ENCODE measurements around the gene NCKAP5.

Gene NCKAP5

GRCh38 chr2:133495226-133495625 lies 73.0 kb downstream of the NCKAP5 start:
- Histone ChIP-seq H3K9ac (ENCODE audit: low read depth, low read length) (no peak overlapping the region), H3K27me3 (ENCODE audit: insufficient read depth, low read length) (no peaks in the 10 kb centered on the region), H3K27ac (ENCODE audit: low read depth, low read length) (no peak overlapping the region), H3K9me3 (ENCODE audit: insufficient read depth, low read depth, low read length) (no peaks in the 10 kb centered on the region), H3K4me3 (ENCODE audit: low read length) (no peak overlapping the region), H3K36me3 (ENCODE audit: insufficient read depth, low read length) (no peaks in the 10 kb centered on the region), H3K4me1 (ENCODE audit: insufficient read depth, low read length) (peaks cover 17% of the 10 kb centered on the region)
- WGBS, result 93% methylated on average over 5 of the region's 5 CpGs

- 95% methylated on average over 2 of the region's 2 CpGs for WGBS
- no peaks in the 10 kb centered on the region for H3K36me3 ChIP-seq (ENCODE audit: insufficient read depth, low read length)
- H3K4me1 ChIP-seq (ENCODE audit: insufficient read depth, low read length), result peaks cover 14% of the 10 kb centered on the region
- no peaks in the 10 kb centered on the region for H3K27me3 ChIP-seq (ENCODE audit: insufficient read depth, low read length)
- no peak overlapping the region for H3K27ac ChIP-seq (ENCODE audit: low read depth, low read length)
- no peaks in the 10 kb centered on the region for H3K9me3 ChIP-seq (ENCODE audit: insufficient read depth, low read depth, low read length)
- no peak overlapping the region for H3K9ac ChIP-seq (ENCODE audit: low read depth, low read length)
- H3K4me3 ChIP-seq (ENCODE audit: low read length), result no peak overlapping the region
Measured at GRCh38 chr2:133492719-133493380, 75.4 kb downstream of the NCKAP5 start.

GRCh38 chr2:133490411-133490980 lies 77.8 kb downstream of the NCKAP5 start:
- H3K9ac ChIP-seq (ENCODE audit: low read depth, low read length), result no peak overlapping the region
- no peak overlapping the region for H3K27ac ChIP-seq (ENCODE audit: low read depth, low read length)
- WGBS, result 94% methylated on average over 3 of the region's 3 CpGs
- H3K27me3 ChIP-seq (ENCODE audit: insufficient read depth, low read length), result no peaks in the 10 kb centered on the region
- no peak overlapping the region for H3K4me3 ChIP-seq (ENCODE audit: low read length)
- no peaks in the 10 kb centered on the region for H3K4me1 ChIP-seq (ENCODE audit: insufficient read depth, low read length)
- no peaks in the 10 kb centered on the region for H3K9me3 ChIP-seq (ENCODE audit: insufficient read depth, low read depth, low read length)
- H3K36me3 ChIP-seq (ENCODE audit: insufficient read depth, low read length), result no peaks in the 10 kb centered on the region

GRCh38 chr2:133489641-133490410 lies 78.4 kb downstream of the NCKAP5 start:
- Histone ChIP-seq H3K4me1 (ENCODE audit: insufficient read depth, low read length) (no peaks in the 10 kb centered on the region), H3K27me3 (ENCODE audit: insufficient read depth, low read length) (no peaks in the 10 kb centered on the region), H3K9me3 (ENCODE audit: insufficient read depth, low read depth, low read length) (no peaks in the 10 kb centered on the region), H3K27ac (ENCODE audit: low read depth, low read length) (no peak overlapping the region), H3K36me3 (ENCODE audit: insufficient read depth, low read length) (no peaks in the 10 kb centered on the region), H3K4me3 (ENCODE audit: low read length) (no peak overlapping the region), H3K9ac (ENCODE audit: low read depth, low read length) (no peak overlapping the region)
- WGBS, result 95% methylated on average over 4 of the region's 5 CpGs

GRCh38 chr2:133489146-133489545 lies 79.1 kb downstream of the NCKAP5 start:
- WGBS, result 100% methylated on average over 1 of the region's 1 CpG
- no peaks in the 10 kb centered on the region for H3K4me1 ChIP-seq (ENCODE audit: insufficient read depth, low read length)
- H3K4me3 ChIP-seq (ENCODE audit: low read length), result no peak overlapping the region
- no peaks in the 10 kb centered on the region for H3K9me3 ChIP-seq (ENCODE audit: insufficient read depth, low read depth, low read length)
- H3K36me3 ChIP-seq (ENCODE audit: insufficient read depth, low read length), result no peaks in the 10 kb centered on the region
- no peak overlapping the region for H3K27ac ChIP-seq (ENCODE audit: low read depth, low read length)
- no peak overlapping the region for H3K9ac ChIP-seq (ENCODE audit: low read depth, low read length)
- no peaks in the 10 kb centered on the region for H3K27me3 ChIP-seq (ENCODE audit: insufficient read depth, low read length)

GRCh38 chr2:133486771-133487191 lies 81.5 kb downstream of the NCKAP5 start:
- Histone ChIP-seq H3K4me3 (ENCODE audit: low read length) (no peak overlapping the region), H3K9ac (ENCODE audit: low read depth, low read length) (no peak overlapping the region), H3K27ac (ENCODE audit: low read depth, low read length) (no peak overlapping the region), H3K36me3 (ENCODE audit: insufficient read depth, low read length) (no peaks in the 10 kb centered on the region), H3K9me3 (ENCODE audit: insufficient read depth, low read depth, low read length) (no peaks in the 10 kb centered on the region), H3K27me3 (ENCODE audit: insufficient read depth, low read length) (no peaks in the 10 kb centered on the region), H3K4me1 (ENCODE audit: insufficient read depth, low read length) (no peaks in the 10 kb centered on the region)
- WGBS, result 95% methylated on average over 5 of the region's 5 CpGs

GRCh38 chr2:133485868-133486267 lies 82.4 kb downstream of the NCKAP5 start:
- Histone ChIP-seq H3K9ac (ENCODE audit: low read depth, low read length) (no peak overlapping the region), H3K4me1 (ENCODE audit: insufficient read depth, low read length) (no peaks in the 10 kb centered on the region), H3K36me3 (ENCODE audit: insufficient read depth, low read length) (no peaks in the 10 kb centered on the region), H3K27me3 (ENCODE audit: insufficient read depth, low read length) (no peaks in the 10 kb centered on the region), H3K9me3 (ENCODE audit: insufficient read depth, low read depth, low read length) (no peaks in the 10 kb centered on the region), H3K4me3 (ENCODE audit: low read length) (no peak overlapping the region), H3K27ac (ENCODE audit: low read depth, low read length) (no peak overlapping the region)
- WGBS, result 82% methylated on average over 3 of the region's 3 CpGs

- Histone ChIP-seq H3K4me1 (ENCODE audit: insufficient read depth, low read length) (no peaks in the 10 kb centered on the region), H3K4me3 (ENCODE audit: low read length) (no peak overlapping the region), H3K9me3 (ENCODE audit: insufficient read depth, low read depth, low read length) (no peaks in the 10 kb centered on the region), H3K27me3 (ENCODE audit: insufficient read depth, low read length) (no peaks in the 10 kb centered on the region), H3K36me3 (ENCODE audit: insufficient read depth, low read length) (no peaks in the 10 kb centered on the region), H3K27ac (ENCODE audit: low read depth, low read length) (no peak overlapping the region), H3K9ac (ENCODE audit: low read depth, low read length) (no peak overlapping the region)
- 100% methylated on average over 2 of the region's 3 CpGs for WGBS
Measured at GRCh38 chr2:133484784-133485183, 83.5 kb downstream of the NCKAP5 start.

- 92% methylated on average over 3 of the region's 3 CpGs for WGBS
- H3K27me3 ChIP-seq (ENCODE audit: insufficient read depth, low read length), result no peaks in the 10 kb centered on the region
- no peaks in the 10 kb centered on the region for H3K9me3 ChIP-seq (ENCODE audit: insufficient read depth, low read depth, low read length)
- H3K9ac ChIP-seq (ENCODE audit: low read depth, low read length), result no peak overlapping the region
- H3K36me3 ChIP-seq (ENCODE audit: insufficient read depth, low read length), result no peaks in the 10 kb centered on the region
- no peaks in the 10 kb centered on the region for H3K4me1 ChIP-seq (ENCODE audit: insufficient read depth, low read length)
- H3K4me3 ChIP-seq (ENCODE audit: low read length), result no peak overlapping the region
- no peak overlapping the region for H3K27ac ChIP-seq (ENCODE audit: low read depth, low read length)
Measured at GRCh38 chr2:133484106-133484505, 84.2 kb downstream of the NCKAP5 start.

GRCh38 chr2:133483181-133483580 lies 85.1 kb downstream of the NCKAP5 start:
- Histone ChIP-seq H3K4me3 (ENCODE audit: low read length) (no peak overlapping the region), H3K27me3 (ENCODE audit: insufficient read depth, low read length) (no peaks in the 10 kb centered on the region), H3K9me3 (ENCODE audit: insufficient read depth, low read depth, low read length) (no peaks in the 10 kb centered on the region), H3K27ac (ENCODE audit: low read depth, low read length) (no peak overlapping the region), H3K36me3 (ENCODE audit: insufficient read depth, low read length) (no peaks in the 10 kb centered on the region), H3K4me1 (ENCODE audit: insufficient read depth, low read length) (no peaks in the 10 kb centered on the region), H3K9ac (ENCODE audit: low read depth, low read length) (no peak overlapping the region)

GRCh38 chr2:133480707-133481429 lies 87.4 kb downstream of the NCKAP5 start:
- Histone ChIP-seq H3K4me1 (ENCODE audit: insufficient read depth, low read length) (no peaks in the 10 kb centered on the region), H3K27ac (ENCODE audit: low read depth, low read length) (no peak overlapping the region), H3K27me3 (ENCODE audit: insufficient read depth, low read length) (no peaks in the 10 kb centered on the region), H3K36me3 (ENCODE audit: insufficient read depth, low read length) (no peaks in the 10 kb centered on the region), H3K9me3 (ENCODE audit: insufficient read depth, low read depth, low read length) (no peaks in the 10 kb centered on the region), H3K4me3 (ENCODE audit: low read length) (no peak overlapping the region), H3K9ac (ENCODE audit: low read depth, low read length) (no peak overlapping the region)
- WGBS, result 95% methylated on average over 7 of the region's 7 CpGs
